Thyroid gland (tissue), 4 donors: ENCODE results near the gene FBXO24.

Experiments
- CTCF ChIP-seq, 6 experiments: fragments of 200-600 bp in 3 of 6; fragments of 450-650 bp in 3 of 6; sonication (generic) in 3 of 6; IDR thresholded peaks; one replicate each; pipeline ENCODE4 v1.5.1; 2016 to 2019; ENCODE audit warnings: antibody characterized with exemption in 6 of 6, mild to moderate bottlenecking in 2 of 6, inconsistent platforms in 1 of 6, moderate library complexity in 1 of 6
- POLR2A ChIP-seq, 2 donors: fragments of 450-650 bp; IDR thresholded peaks; one replicate each; pipeline ENCODE4 v1.6.1; 2017; ENCODE audit warnings: antibody characterized with exemption in 2 of 2, mild to moderate bottlenecking in 2 of 2, moderate library complexity in 1 of 2

DNA sequence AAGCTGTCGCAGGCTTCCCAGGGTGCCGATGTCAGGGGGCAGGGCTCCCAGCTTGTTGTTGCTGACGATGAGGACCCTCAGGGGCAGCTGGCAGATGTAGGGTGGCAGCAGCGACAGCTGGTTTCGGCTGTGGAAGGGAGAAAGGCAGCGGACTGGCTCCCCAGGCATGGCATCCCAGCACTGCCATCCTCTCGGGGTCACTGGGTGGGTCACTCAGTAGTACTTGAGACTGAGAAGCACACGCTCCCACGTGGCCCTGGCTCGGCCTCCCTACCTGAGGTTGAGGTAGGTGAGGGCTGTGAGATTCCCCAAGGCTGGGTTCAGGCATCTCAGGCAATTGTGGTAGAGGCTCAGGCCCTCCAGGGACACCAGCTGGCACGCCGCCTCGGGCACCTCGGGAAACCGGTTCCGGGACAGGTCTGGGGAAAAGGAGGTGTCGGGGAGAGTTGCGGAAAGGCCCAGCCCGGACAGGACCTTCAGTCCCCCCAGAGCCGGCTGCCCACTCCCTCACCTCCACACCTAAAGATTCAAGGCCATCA is 4.0 kb upstream of the FBXO24 start:
- TF ChIP-seq CTCF (IDR thresholded peaks at IDR 0.05) (no peak), POLR2A (IDR thresholded peaks at IDR 0.05) (no peak)
